Heart right ventricle (tissue), 16 donors: ENCODE results near the gene EFCAB11. TPM values are rescaled to one million over a fixed set of nuclear protein-coding genes. Genes with fewer than 3 reads are reported as not detected.

Experiments used
- ATAC-seq, 8 donors: fragments of 200-7000 bp; cut with Tn5 transposase; one replicate each; pipeline ENCODE4 v1.9.1; 2020; ENCODE audit warnings: mild to moderate bottlenecking in 8 of 8, moderate library complexity in 8 of 8, moderate number of reproducible peaks in 1 of 8
- DNase-seq, 2 donors: peaks; one replicate each; pipeline ENCODE4 v3.0.0-alpha.2; 2020
- H3K27ac ChIP-seq, 10 donors: fragments of 200-600 bp; sonication (generic) in 2 of 10; one replicate each; pipeline versions ENCODE4 v1.5.0 to v1.8.0; 2020 to 2022; ENCODE audit warnings: mild to moderate bottlenecking in 3 of 10
- H3K27me3 ChIP-seq, 7 donors: fragments of 200-600 bp; one replicate each; pipeline ENCODE4 v1.8.0; 2021 to 2022; ENCODE audit warnings: mild to moderate bottlenecking in 2 of 7
- H3K36me3 ChIP-seq, 9 donors: fragments of 200-600 bp; sonication (generic) in 1 of 9; one replicate each; pipeline versions ENCODE4 v1.5.0 to v1.8.0; 2020 to 2022; ENCODE audit warnings: mild to moderate bottlenecking in 2 of 9
- H3K4me1 ChIP-seq, 9 donors: fragments of 200-600 bp; sonication (generic) in 1 of 9; one replicate each; pipeline versions ENCODE4 v1.5.0 to v1.8.0; 2020 to 2022; ENCODE audit warnings: mild to moderate bottlenecking in 4 of 9
- H3K4me3 ChIP-seq, 10 donors: fragments of 200-600 bp; sonication (generic) in 2 of 10; one replicate each; pipeline versions ENCODE4 v1.5.0 to v1.8.0; 2020 to 2022; ENCODE audit warnings: mild to moderate bottlenecking in 7 of 10, moderate library complexity in 2 of 10
- H3K9me3 ChIP-seq, 11 donors: fragments of 200-600 bp in 10 of 11; sonication (generic) in 2 of 11; one replicate each; pipeline versions ENCODE4 v1.5.0 to v1.8.0; 2013 to 2022; ENCODE audit warnings: mild to moderate bottlenecking in 2 of 11, control low read depth in 1 of 11, moderate library complexity in 1 of 11
- CTCF ChIP-seq, 9 donors: fragments of 200-600 bp; sonication (generic) in 2 of 9; IDR thresholded peaks; one replicate each; pipeline versions ENCODE4 v1.5.0 to v1.8.0; 2021 to 2022; ENCODE audit warnings: antibody characterized with exemption in 9 of 9, mild to moderate bottlenecking in 5 of 9, moderate library complexity in 1 of 9
- WGBS, 2 donors: extraction: QIAGEN DNeasy Blood & Tissue Kit; methylation state at CpG; one replicate each; pipeline ENCODE4 v1.1.7; 2013; ENCODE audit warnings: inconsistent platforms in 1 of 2; 5-methylcytosine and 5-hydroxymethylcytosine counted together
- intact Hi-C, 10 donors: fragments of 100-400 bp; cut with DNase I; formaldehyde crosslinking; loops; one replicate each; pipeline versions ENCODE4 v1.11.1 to v1.14.2; 2022
- polyA plus RNA-seq, 2 donors: library from polyadenylated mRNA; stranded (reverse); fragments of 200-250 nt; gene quantifications; one replicate each; pipeline ENCODE4 v1.2.3, GENCODE V29; 2013
- total RNA-seq, 10 donors: library from RNA; stranded (reverse); fragmentation: NEBNext Ultra II Directional in 3 of 10; extraction: Animal tissue kit (Norgen Biotek cat#: 25700) in 3 of 10; gene quantifications; one replicate each; pipeline versions ENCODE4 v1.2.1 to v1.2.4, GENCODE V29; 2021 to 2023
- donor health status: Arrhythmogenic right ventricular cardiomyopathy.
- donor health status: ischemic (EF 13 %, LVEDD 7.1; RV severe dilation, severe dysfunction).
- donor health status: healthy with polysubstance abuse.
- donor health status: DM: no; HTN: yes; CAD: no.
- donor health status: DM: no; HTN: no; CAD: no.
- donor health status: ischemic (EF 25% LVEDD 6.9; RV normal size, moderate dysfunction).
- donor health status: ischemic (EF 25% LVEDD 5.7; RV mildly dilated, moderate dysfunction).
- donor health status: healthy.
- donor health status: DM: yes; HTN: yes; CAD: no.
- donor health status: Ischemic cardiomyopathy.
- donor health status: ischemic (EF 35%, LVEDD 5.7; RV mildly dilated, moderate dysfunction).
- donor health status: nonischemic (EF 11% LVEDD 7.7; RV severe dilation, severe dysfunction).
- donor health status: DM: yes; HTN: yes; CAD: no.
- donor health status: PGD.
- donor health status: ischemic (EF 29% LVEDD 5.4; RV normal size, mild dysfunction).
- donor health status: nonischemic (EF 23%, LVEDD 6.1; RV moderate dilation, normal function).

The EFCAB11 gene
- total and polyA plus RNA-seq, 12 donors: 0.95 to 6.7 (median 3.4) TPM

DNA sequence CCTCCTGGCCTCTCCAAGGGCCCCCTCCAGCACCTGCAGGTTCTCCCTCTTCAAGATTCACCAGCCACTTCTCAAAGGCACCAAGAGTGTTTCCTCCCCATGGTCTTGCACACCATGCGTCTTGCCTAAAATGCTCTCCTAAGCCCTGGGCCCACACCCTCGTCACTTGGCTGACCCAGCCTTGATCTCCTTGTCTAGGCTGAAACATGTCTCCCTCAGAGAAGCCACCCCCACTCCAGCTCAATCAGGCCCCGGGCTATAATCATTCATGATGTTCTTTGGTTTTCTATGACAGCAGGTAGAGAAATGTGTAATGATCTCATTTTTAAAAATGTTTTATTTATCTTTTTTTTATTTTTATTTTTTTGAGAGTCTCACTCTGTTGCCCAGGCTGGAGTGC lies 88.1 kb downstream of the EFCAB11 start:
- H3K36me3 ChIP-seq: no peaks in the 10 kb centered on the region
- intact Hi-C loops: no loop called here
- no peak overlapping the region for H3K27ac ChIP-seq
- DNase-seq: no peak
- no peak overlapping the region for H3K4me3 ChIP-seq
- no peak for TF ChIP-seq CTCF (IDR thresholded peaks at IDR 0.05)
- 89 to 91% methylated on average over 3 of the region's 3 CpGs for WGBS, 2 donors
- no peaks in the 10 kb centered on the region for H3K27me3 ChIP-seq
- peaks cover 0 to 18% (median 0%) of the 10 kb centered on the region in 11 donors for H3K9me3 ChIP-seq
- H3K4me1 ChIP-seq: no peaks in the 10 kb centered on the region
- ATAC-seq: no peak

DNA sequence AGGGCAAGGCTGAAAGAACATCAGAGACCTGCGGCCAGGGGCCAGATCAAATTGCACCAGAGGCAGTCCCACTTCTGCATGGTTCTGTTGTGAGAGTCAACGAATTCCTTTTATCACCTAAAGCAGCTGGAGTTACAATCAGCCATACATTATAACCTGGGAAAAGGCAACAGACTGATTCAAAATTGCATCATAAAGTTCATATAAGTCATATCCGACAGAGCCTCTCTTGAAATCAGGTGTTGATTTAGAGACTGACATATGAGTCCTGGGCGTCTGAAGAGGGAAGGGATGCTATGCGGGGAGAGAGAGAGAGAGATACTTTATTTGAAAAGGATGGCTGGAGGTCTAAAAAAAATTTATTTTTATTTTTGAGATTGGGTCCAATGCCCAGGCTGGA lies 89.4 kb downstream of the EFCAB11 start:
- Histone ChIP-seq H3K27ac (no peak overlapping the region), H3K4me3 (no peak overlapping the region), H3K4me1 (no peaks in the 10 kb centered on the region), H3K27me3 (no peaks in the 10 kb centered on the region), H3K9me3 (peaks cover 0 to 20% (median 0%) of the 10 kb centered on the region in 11 donors), H3K36me3 (no peaks in the 10 kb centered on the region)
- TF ChIP-seq CTCF (IDR thresholded peaks at IDR 0.05): no peak
- ATAC-seq (no peak), DNase-seq (no peak)
- WGBS, 2 donors: 83 to 90% methylated on average over 5 of the region's 5 CpGs
- intact Hi-C loops: no loop called here

DNA sequence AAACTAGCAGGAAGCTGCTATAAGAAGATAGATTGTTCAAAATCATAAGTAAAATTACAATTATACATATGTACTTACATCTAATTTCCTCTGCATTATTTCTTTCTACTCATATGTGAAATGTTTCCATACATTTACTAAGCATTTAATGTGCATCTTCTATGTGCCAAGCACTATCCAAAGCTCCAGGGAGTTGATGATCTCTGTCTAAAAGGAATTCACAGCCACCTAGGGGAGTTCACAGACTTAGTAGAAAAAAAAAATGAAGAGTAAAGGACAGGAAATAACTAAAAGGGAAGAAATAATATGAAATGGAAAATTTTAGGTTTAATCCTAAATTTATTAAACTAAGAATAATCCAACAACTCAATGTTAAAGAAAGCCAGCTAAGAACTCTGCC lies 91.7 kb downstream of the EFCAB11 start:
- intact Hi-C loops: no loop called here
- no peak overlapping the region for H3K4me3 ChIP-seq
- no peak overlapping the region for H3K27ac ChIP-seq
- H3K4me1 ChIP-seq: no peaks in the 10 kb centered on the region
- no peak for DNase-seq
- ATAC-seq: no peak
- no peaks in the 10 kb centered on the region for H3K27me3 ChIP-seq
- H3K9me3 ChIP-seq: peaks cover 0 to 14% (median 0%) of the 10 kb centered on the region in 11 donors
- no peak for TF ChIP-seq CTCF (IDR thresholded peaks at IDR 0.05)
- no peaks in the 10 kb centered on the region for H3K36me3 ChIP-seq

GRCh38 chr14:89861630-89862029 lies 92.9 kb downstream of the EFCAB11 start:
- ATAC-seq (no peak), DNase-seq (no peak)
- Histone ChIP-seq H3K36me3 (no peaks in the 10 kb centered on the region), H3K4me1 (no peaks in the 10 kb centered on the region), H3K27ac (no peak overlapping the region), H3K9me3 (peaks cover 0 to 8% (median 0%) of the 10 kb centered on the region in 11 donors), H3K4me3 (no peak overlapping the region), H3K27me3 (no peaks in the 10 kb centered on the region)
- intact Hi-C loops: no loop called here
- TF ChIP-seq CTCF (IDR thresholded peaks at IDR 0.05): no peak

GRCh38 chr14:89858089-89858488 lies 96.4 kb downstream of the EFCAB11 start:
- WGBS, 2 donors: 83% methylated on average over 4 of the region's 4 CpGs
- intact Hi-C loops: no loop called here
- no peaks in the 10 kb centered on the region for H3K36me3 ChIP-seq
- no peak for DNase-seq
- TF ChIP-seq CTCF (IDR thresholded peaks at IDR 0.05): no peak
- H3K9me3 ChIP-seq: peaks cover 0 to 8% (median 0%) of the 10 kb centered on the region in 11 donors
- H3K27me3 ChIP-seq: no peaks in the 10 kb centered on the region
- no peak overlapping the region for H3K27ac ChIP-seq
- no peak for ATAC-seq
- H3K4me1 ChIP-seq: peaks cover 0 to 17% (median 0%) of the 10 kb centered on the region in 9 donors
- H3K4me3 ChIP-seq: no peak overlapping the region
